ENCODE measurements around the gene NDUFV1.
A peak's percentile ranks its signal among the peaks of the same experiment; 100 is the strongest.

NDUFV1 gene

DNA sequence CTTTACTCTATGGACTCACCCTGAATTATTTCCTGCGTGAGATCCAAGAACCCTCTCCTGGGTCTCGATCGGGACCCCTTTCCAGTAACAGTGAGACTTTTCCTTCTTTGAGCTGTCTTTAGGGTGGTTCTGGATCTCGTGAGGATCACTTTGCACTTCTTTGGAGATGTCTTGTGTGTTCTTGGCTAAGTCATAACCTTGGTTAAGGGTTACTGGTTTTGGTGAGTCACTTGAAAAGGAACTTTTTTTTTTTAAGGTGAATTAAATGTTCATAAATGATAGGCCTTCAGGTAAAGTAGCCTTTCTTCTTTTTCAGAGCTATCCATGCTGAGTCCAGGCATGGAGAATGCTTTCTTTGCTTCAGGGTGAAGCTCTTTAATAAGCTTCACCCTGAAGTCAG lies 42.5 kb upstream of the NDUFV1 start:
- H3K36me3 Mint-ChIP-seq (ENCODE audit: low read depth), result no peaks in the 10 kb centered on the region
- TF ChIP-seq, protein P1, sequence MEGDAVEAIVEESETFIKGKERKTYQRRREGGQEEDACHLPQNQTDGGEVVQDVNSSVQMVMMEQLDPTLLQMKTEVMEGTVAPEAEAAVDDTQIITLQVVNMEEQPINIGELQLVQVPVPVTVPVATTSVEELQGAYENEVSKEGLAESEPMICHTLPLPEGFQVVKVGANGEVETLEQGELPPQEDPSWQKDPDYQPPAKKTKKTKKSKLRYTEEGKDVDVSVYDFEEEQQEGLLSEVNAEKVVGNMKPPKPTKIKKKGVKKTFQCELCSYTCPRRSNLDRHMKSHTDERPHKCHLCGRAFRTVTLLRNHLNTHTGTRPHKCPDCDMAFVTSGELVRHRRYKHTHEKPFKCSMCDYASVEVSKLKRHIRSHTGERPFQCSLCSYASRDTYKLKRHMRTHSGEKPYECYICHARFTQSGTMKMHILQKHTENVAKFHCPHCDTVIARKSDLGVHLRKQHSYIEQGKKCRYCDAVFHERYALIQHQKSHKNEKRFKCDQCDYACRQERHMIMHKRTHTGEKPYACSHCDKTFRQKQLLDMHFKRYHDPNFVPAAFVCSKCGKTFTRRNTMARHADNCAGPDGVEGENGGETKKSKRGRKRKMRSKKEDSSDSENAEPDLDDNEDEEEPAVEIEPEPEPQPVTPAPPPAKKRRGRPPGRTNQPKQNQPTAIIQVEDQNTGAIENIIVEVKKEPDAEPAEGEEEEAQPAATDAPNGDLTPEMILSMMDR (IDR thresholded peaks at IDR 0.05; ENCODE audit: unreplicated experiment in 3 of 3), result no peak
- H3K27me3 Mint-ChIP-seq (ENCODE audit: low read depth), result no peaks in the 10 kb centered on the region
- peaks cover 29% of the 10 kb centered on the region for H3K4me1 Mint-ChIP-seq
- H3K9me3 Mint-ChIP-seq, result no peaks in the 10 kb centered on the region
- peak overlapping the region; percentile 75 to 98 (median 88) for H3K27ac Mint-ChIP-seq
- H3K4me3 Mint-ChIP-seq, result no peak overlapping the region

DNA sequence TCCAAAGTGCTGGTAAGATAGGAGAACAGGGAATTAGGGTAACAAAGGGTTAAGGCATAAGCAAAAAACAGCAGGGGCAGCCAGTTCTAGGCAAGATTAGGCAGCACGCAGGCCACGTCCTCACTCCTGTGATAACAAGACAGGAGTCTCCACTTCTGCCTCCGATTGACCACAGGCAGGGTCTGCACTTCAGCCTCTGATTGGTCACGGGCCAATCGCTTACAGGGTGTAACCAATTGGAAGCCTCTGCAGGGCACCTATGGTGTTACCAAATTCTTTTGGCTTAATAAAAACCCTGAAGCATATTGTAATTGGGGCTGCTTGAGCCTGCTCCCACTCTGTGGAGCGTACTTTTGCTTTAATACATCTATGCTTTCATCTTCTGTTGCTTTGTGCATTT lies 35.3 kb upstream of the NDUFV1 start:
- Mint-ChIP-seq H3K27me3 (ENCODE audit: low read depth) (no peaks in the 10 kb centered on the region), H3K4me3 (no peak overlapping the region), H3K36me3 (ENCODE audit: low read depth) (no peaks in the 10 kb centered on the region), H3K27ac (peak overlapping the region in 1 of 3 experiments; percentile 32), H3K9me3 (no peaks in the 10 kb centered on the region), H3K4me1 (no peaks in the 10 kb centered on the region)
- TF ChIP-seq, protein P1 (IDR thresholded peaks at IDR 0.05; ENCODE audit: unreplicated experiment in 3 of 3), result no peak

DNA sequence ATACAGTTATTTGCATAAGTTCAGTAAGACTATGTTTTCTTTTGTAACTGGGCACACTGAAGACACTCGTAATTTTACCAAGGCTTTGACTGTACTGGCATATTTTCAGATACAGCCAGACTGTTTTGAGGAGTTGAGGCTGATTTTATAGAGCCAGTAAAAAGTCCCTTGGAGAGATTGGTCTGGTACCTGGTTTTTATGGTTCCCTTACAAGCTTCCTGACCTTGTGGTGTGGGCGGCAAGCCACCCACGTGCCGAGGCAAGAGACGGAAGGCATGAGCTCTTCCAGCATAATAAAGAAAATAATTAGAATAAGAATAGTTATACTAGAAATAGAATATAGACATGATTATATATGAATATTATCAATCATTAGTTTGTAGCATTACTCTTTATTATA lies 34.4 kb upstream of the NDUFV1 start:
- no peak overlapping the region for H3K4me3 Mint-ChIP-seq
- H3K27me3 Mint-ChIP-seq (ENCODE audit: low read depth), result peaks cover 8% of the 10 kb centered on the region
- TF ChIP-seq, protein P1 (IDR thresholded peaks at IDR 0.05; ENCODE audit: unreplicated experiment in 3 of 3), result no peak
- no peaks in the 10 kb centered on the region for H3K9me3 Mint-ChIP-seq
- H3K36me3 Mint-ChIP-seq (ENCODE audit: low read depth), result no peaks in the 10 kb centered on the region
- no peak overlapping the region for H3K27ac Mint-ChIP-seq
- no peaks in the 10 kb centered on the region for H3K4me1 Mint-ChIP-seq

DNA sequence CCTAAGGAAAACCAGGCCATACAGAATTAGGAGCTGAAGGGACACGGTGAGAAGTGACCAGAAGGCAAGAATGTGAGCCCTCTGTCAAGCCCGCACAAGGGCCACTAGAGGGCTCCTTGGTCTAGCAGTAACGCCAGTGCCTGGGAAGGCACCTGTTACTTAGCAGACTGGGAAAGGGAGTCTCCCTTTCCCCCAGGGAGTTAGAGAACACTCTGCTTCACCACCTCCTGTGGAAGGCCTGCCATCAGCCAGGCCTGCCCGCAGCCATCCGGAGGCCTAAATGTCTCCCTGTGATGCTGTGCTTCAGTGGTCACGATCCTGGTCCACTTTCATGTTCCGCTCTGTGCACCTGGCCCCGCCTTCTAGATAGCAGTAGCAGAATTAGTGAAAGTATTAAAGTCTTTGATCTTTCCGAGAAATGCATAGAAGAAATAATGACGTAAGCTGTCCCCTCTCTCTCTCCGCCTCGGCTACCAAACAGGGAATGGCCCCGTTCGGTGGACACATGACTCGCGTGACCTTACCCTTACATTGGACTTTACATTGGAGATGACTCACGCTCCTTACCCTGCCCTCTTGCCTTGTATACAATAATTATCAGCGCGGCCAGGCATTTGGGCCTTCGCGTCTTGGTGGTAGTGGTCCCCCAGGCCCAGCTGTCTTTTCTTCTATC lies 33.9 kb upstream of the NDUFV1 start:
- Mint-ChIP-seq H3K36me3 (ENCODE audit: low read depth) (no peaks in the 10 kb centered on the region), H3K4me1 (no peaks in the 10 kb centered on the region), H3K27me3 (ENCODE audit: low read depth) (peaks cover 9% of the 10 kb centered on the region), H3K4me3 (no peak overlapping the region), H3K27ac (peak overlapping the region; percentile 5 to 59 (median 19)), H3K9me3 (no peaks in the 10 kb centered on the region)
- TF ChIP-seq, protein P1 (IDR thresholded peaks at IDR 0.05; ENCODE audit: unreplicated experiment in 3 of 3), result peak; percentile 72 to 82 (median 76)

DNA sequence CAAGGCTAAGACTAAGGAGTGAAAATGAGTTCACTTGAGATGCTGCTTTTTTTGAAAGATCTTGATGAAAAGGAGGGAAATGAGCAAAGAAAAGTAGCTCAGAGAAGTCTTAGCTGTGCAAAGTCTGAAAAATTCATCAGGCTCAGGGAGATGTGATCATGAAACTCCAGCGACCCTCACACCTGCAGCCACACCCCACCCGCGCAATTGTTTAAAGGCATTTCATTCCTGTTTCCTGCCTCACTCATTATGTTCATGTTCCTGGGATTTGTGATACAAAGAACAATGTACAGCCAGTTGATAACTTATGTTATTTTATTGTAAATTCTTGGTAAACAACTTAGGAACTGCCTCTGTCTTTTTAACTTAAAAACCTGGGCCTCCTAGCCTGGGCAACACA lies 31.8 kb upstream of the NDUFV1 start:
- Mint-ChIP-seq H3K27me3 (ENCODE audit: low read depth) (peaks cover 18% of the 10 kb centered on the region), H3K9me3 (no peaks in the 10 kb centered on the region), H3K4me1 (peaks cover 4% of the 10 kb centered on the region), H3K4me3 (no peak overlapping the region), H3K27ac (peak overlapping the region; percentile 36 to 67 (median 44)), H3K36me3 (ENCODE audit: low read depth) (no peaks in the 10 kb centered on the region)
- TF ChIP-seq, protein P1 (IDR thresholded peaks at IDR 0.05; ENCODE audit: unreplicated experiment in 3 of 3), result no peak

All from nephron (organoid).